Kidney epithelial cell (primary cell): ENCODE data around the gene MUC5B. TPM values are rescaled to one million over a fixed set of nuclear protein-coding genes. Genes with fewer than 3 reads are reported as not detected.
"Not testable (repeated sequence)": the region's sequence is repeated elsewhere in the genome, so short reads cannot be mapped to it uniquely, and the experiment has no call there.

ENCODE experiments used
- DNase-seq: peaks from one replicate; pipeline ENCODE4 v3.0.0-alpha.2; 2010; ENCODE audit warnings: low read depth
- H3K27me3 ChIP-seq: 2 replicates; pipeline ENCODE4 v1.6.0; 2011; ENCODE audit warnings: low read length; ENCODE audit not compliant: control insufficient read depth, insufficient read depth
- H3K36me3 ChIP-seq: 2 replicates; pipeline ENCODE4 v1.5.1; 2011; ENCODE audit warnings: low read length; ENCODE audit not compliant: control insufficient read depth, insufficient read depth
- H3K4me3 ChIP-seq: 2 replicates; pipeline ENCODE4 v1.5.1; 2011; ENCODE audit warnings: low read depth, mild to moderate bottlenecking, control low read depth, low read length
- CTCF ChIP-seq: IDR thresholded peaks from 2 replicates; pipeline ENCODE4 v1.5.1; 2011; ENCODE audit warnings: mild to moderate bottlenecking, moderate library complexity, low read length, control low read depth, inconsistent platforms; ENCODE audit not compliant: insufficient read depth, poor library complexity, severe bottlenecking
- total RNA-seq: library from RNA; depleted of rRNA; stranded (reverse); fragments of >200 nt; gene quantifications from 2 replicates; pipeline ENCODE4 v1.2.3, GENCODE V29; 2015

MUC5B gene
- total RNA-seq, 1 donor from 2014 or later, result not detected

GRCh38 chr11:1238767-1239595, 16.1 kb downstream of the MUC5B start:
- H3K4me3 ChIP-seq, result no peak overlapping the region
- no peaks in the 10 kb centered on the region for H3K27me3 ChIP-seq
- no peak for DNase-seq
- no peaks in the 10 kb centered on the region for H3K36me3 ChIP-seq
- TF ChIP-seq CTCF, result no peak

- TF ChIP-seq CTCF, result no peak
- Histone ChIP-seq H3K4me3 (no peak overlapping the region), H3K27me3 (no peaks in the 10 kb centered on the region), H3K36me3 (no peaks in the 10 kb centered on the region)
- no peak for DNase-seq
These were observed 16.8 kb downstream of the MUC5B start for GRCh38 chr11:1239596-1240205.

GRCh38 chr11:1240771-1241170, 17.9 kb downstream of the MUC5B start:
- no peak for TF ChIP-seq CTCF
- Histone ChIP-seq H3K4me3 (no peak overlapping the region), H3K36me3 (no peaks in the 10 kb centered on the region), H3K27me3 (no peaks in the 10 kb centered on the region)
- no peak for DNase-seq

- Histone ChIP-seq H3K4me3 (no peak overlapping the region), H3K36me3 (no peaks in the 10 kb centered on the region), H3K27me3 (no peaks in the 10 kb centered on the region)
- DNase-seq, result no peak
- no peak for TF ChIP-seq CTCF
These were observed 18.8 kb downstream of the MUC5B start for GRCh38 chr11:1241706-1242105.

- no peak for TF ChIP-seq CTCF
- Histone ChIP-seq H3K36me3 (no peaks in the 10 kb centered on the region), H3K27me3 (no peaks in the 10 kb centered on the region), H3K4me3 (no peak overlapping the region)
- no peak for DNase-seq
These were observed 19.4 kb downstream of the MUC5B start for GRCh38 chr11:1242289-1242688.

- H3K4me3 ChIP-seq, H3K27me3 ChIP-seq, H3K36me3 ChIP-seq, DNase-seq: not testable (repeated sequence)
These were observed 19.9 kb downstream of the MUC5B start for GRCh38 chr11:1242751-1243150.

- not testable (repeated sequence) for H3K27me3 ChIP-seq, H3K4me3 ChIP-seq, DNase-seq, H3K36me3 ChIP-seq
These were observed 20.7 kb downstream of the MUC5B start for GRCh38 chr11:1243521-1243920.

- H3K27me3 ChIP-seq, H3K36me3 ChIP-seq, DNase-seq, H3K4me3 ChIP-seq: not testable (repeated sequence)
These were observed 21.7 kb downstream of the MUC5B start for GRCh38 chr11:1244557-1244956.

GRCh38 chr11:1245717-1246116, 22.9 kb downstream of the MUC5B start:
- not testable (repeated sequence) for H3K27me3 ChIP-seq, DNase-seq, H3K36me3 ChIP-seq, H3K4me3 ChIP-seq
